Trophoblast cell (in vitro differentiated cells and primary cell): ENCODE data around the gene SLC5A3.
A peak's percentile ranks its signal among the peaks of the same experiment; 100 is the strongest.

Source experiments
- DNase-seq, 2 donors: peaks; one replicate each; pipeline ENCODE4 v3.0.0-alpha.2; 2016
- H2AFZ ChIP-seq: 2 replicates; pipeline ENCODE4 v1.6.1; 2013; ENCODE audit warnings: low read length, moderate library complexity, mild to moderate bottlenecking; ENCODE audit not compliant: insufficient read depth, poor library complexity
- H2AK5ac ChIP-seq: 2 replicates; pipeline ENCODE4 v1.6.1; 2013; ENCODE audit warnings: mild to moderate bottlenecking, low read length
- H2BK120ac ChIP-seq: 2 replicates; pipeline ENCODE4 v1.6.1; 2013; ENCODE audit warnings: low read length, mild to moderate bottlenecking, moderate library complexity; ENCODE audit not compliant: insufficient read depth, poor library complexity
- H2BK12ac ChIP-seq: 2 replicates; pipeline ENCODE4 v1.6.1; 2013; ENCODE audit warnings: mild to moderate bottlenecking, low read length, moderate library complexity
- H2BK5ac ChIP-seq: 2 replicates; pipeline ENCODE4 v1.6.1; 2013; ENCODE audit warnings: low read length, low read depth, moderate library complexity, mild to moderate bottlenecking; ENCODE audit not compliant: poor library complexity
- H3K14ac ChIP-seq: 2 replicates; pipeline ENCODE4 v1.6.1; 2013; ENCODE audit warnings: mild to moderate bottlenecking, low read length
- H3K18ac ChIP-seq: 2 replicates; pipeline ENCODE4 v1.6.1; 2013; ENCODE audit warnings: mild to moderate bottlenecking, low read length
- H3K23ac ChIP-seq: 2 replicates; pipeline ENCODE4 v1.6.1; 2013; ENCODE audit warnings: low read length
- H3K27ac ChIP-seq: 2 replicates; pipeline ENCODE4 v1.5.1; 2013; ENCODE audit warnings: low read depth, mild to moderate bottlenecking, inconsistent platforms, low read length, moderate library complexity
- H3K27me3 ChIP-seq: 2 replicates; pipeline ENCODE4 v1.6.1; 2013; ENCODE audit warnings: inconsistent platforms, mild to moderate bottlenecking, low read length, moderate library complexity; ENCODE audit not compliant: insufficient read depth
- H3K36me3 ChIP-seq, 2 experiments: 1 replicate in 1 of 2; 2 replicates in 1 of 2; pipeline ENCODE4 v1.6.1; 2013; ENCODE audit warnings: low read length in 2 of 2, mild to moderate bottlenecking in 2 of 2, moderate library complexity in 1 of 2; ENCODE audit not compliant: insufficient read depth in 2 of 2, control insufficient read depth in 1 of 2
- H3K4ac ChIP-seq: 2 replicates; pipeline ENCODE4 v1.6.1; 2013; ENCODE audit warnings: low read depth, mild to moderate bottlenecking, low read length, moderate library complexity
- H3K4me1 ChIP-seq, 2 experiments: 1 replicate in 1 of 2; 2 replicates in 1 of 2; pipeline ENCODE4 v1.6.1; 2013; ENCODE audit warnings: low read length in 2 of 2, mild to moderate bottlenecking in 2 of 2, moderate library complexity in 1 of 2; ENCODE audit not compliant: insufficient read depth in 2 of 2, control insufficient read depth in 1 of 2
- H3K4me2 ChIP-seq: 2 replicates; pipeline ENCODE4 v1.6.1; 2013; ENCODE audit warnings: inconsistent platforms, mild to moderate bottlenecking, low read length, moderate library complexity
- H3K4me3 ChIP-seq: 2 replicates; pipeline ENCODE4 v1.5.1; 2013; ENCODE audit warnings: mild to moderate bottlenecking, low read depth, low read length, inconsistent platforms
- H3K79me1 ChIP-seq: one replicate; pipeline ENCODE4 v1.6.1; 2013; ENCODE audit warnings: low read length
- H3K79me2 ChIP-seq: 2 replicates; pipeline ENCODE4 v1.6.1; 2013; ENCODE audit warnings: low read length, mild to moderate bottlenecking; ENCODE audit not compliant: control insufficient read depth, insufficient read depth, poor library complexity
- H3K9ac ChIP-seq: 2 replicates; pipeline ENCODE4 v1.6.1; 2013; ENCODE audit warnings: mild to moderate bottlenecking, low read length
- H3K9me3 ChIP-seq: 2 replicates; pipeline ENCODE4 v1.6.1; 2013; ENCODE audit warnings: low read depth, mild to moderate bottlenecking, control low read depth, inconsistent platforms, low read length; ENCODE audit not compliant: insufficient read depth
- H4K12ac ChIP-seq: 2 replicates; pipeline ENCODE4 v1.6.1; 2013; ENCODE audit warnings: low read depth, mild to moderate bottlenecking, low read length, moderate library complexity
- H4K8ac ChIP-seq: 2 replicates; pipeline ENCODE4 v1.6.1; 2013; ENCODE audit warnings: low read depth, mild to moderate bottlenecking, low read length, moderate library complexity
- H4K91ac ChIP-seq: one replicate; pipeline ENCODE4 v1.6.1; 2013; ENCODE audit warnings: low read depth, mild to moderate bottlenecking, low read length, moderate library complexity
- WGBS: extraction: QIAGEN DNeasy Blood & Tissue Kit; methylation state at CpG from one replicate; pipeline ENCODE4 v1.1.7; 2013; ENCODE audit warnings: missing lambda C conversion rate; ENCODE audit not compliant: insufficient read length, insufficient coverage; ENCODE audit errors: extremely low coverage; 5-methylcytosine and 5-hydroxymethylcytosine counted together

Gene SLC5A3

DNA sequence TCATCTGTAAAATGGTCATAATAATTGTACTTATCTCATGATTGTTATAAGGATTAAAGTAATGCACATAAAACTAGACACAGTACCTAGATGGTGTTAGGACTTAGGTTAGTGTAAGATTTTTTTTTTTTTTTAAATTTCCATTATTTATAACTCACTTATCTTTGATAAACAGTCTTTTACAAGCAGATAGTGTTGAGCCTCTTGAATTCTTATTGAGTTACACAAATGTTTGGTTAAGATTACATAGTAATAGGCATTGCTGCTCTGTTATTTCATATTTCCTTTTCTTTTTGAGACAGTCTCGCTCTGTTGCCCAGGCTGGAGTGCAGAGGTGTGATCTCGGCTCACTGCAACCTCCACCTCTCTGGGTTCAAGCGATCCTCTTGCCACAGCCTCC lies 15.4 kb downstream of the SLC5A3 start:
- H3K18ac ChIP-seq, result no peak overlapping the region
- WGBS, result no CpG with 5 or more reads among the region's 3 CpGs
- no peak overlapping the region for H2BK12ac ChIP-seq
- no peak overlapping the region for H4K12ac ChIP-seq
- H4K8ac ChIP-seq, result no peak overlapping the region
- H3K79me2 ChIP-seq, result peaks cover 3% of the 10 kb centered on the region
- H3K4me2 ChIP-seq, result no peak overlapping the region
- no peak overlapping the region for H4K91ac ChIP-seq
- no peak overlapping the region for H3K9ac ChIP-seq
- H2AK5ac ChIP-seq, result no peak overlapping the region
- no peak overlapping the region for H3K4me3 ChIP-seq
- H3K14ac ChIP-seq, result no peak overlapping the region
- H3K4ac ChIP-seq, result peak overlapping the region; percentile 79
- DNase-seq, result no peak
- peaks cover 2% of the 10 kb centered on the region for H3K79me1 ChIP-seq
- H3K27me3 ChIP-seq, result no peaks in the 10 kb centered on the region
- H2BK5ac ChIP-seq, result no peak overlapping the region
- peaks cover 6 to 8% of the 10 kb centered on the region in 2 experiments for H3K4me1 ChIP-seq
- H3K23ac ChIP-seq, result no peak overlapping the region
- no peak overlapping the region for H2AFZ ChIP-seq
- no peak overlapping the region for H3K27ac ChIP-seq
- H3K9me3 ChIP-seq, result no peaks in the 10 kb centered on the region
- no peaks in the 10 kb centered on the region for H3K36me3 ChIP-seq
- no peak overlapping the region for H2BK120ac ChIP-seq

DNA sequence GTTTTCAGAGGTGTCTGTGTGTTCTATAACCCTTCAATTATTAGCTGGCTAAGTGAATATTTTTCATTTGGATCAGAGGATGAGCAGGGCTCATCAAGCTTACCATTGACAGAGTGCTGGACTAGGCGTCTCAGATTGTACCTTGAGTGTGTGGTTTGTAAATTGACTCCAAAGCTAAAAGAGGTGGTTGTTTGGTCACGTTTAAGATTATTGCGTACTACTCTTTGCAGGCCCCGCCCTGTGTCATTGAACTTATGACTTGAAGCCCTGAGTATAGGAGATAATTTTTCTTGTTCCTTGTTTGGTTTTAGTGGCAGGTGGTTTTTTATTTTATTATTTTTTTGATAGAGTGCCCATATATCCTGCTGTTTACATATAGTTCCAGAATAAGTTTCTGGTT lies 17.7 kb downstream of the SLC5A3 start:
- Histone ChIP-seq H3K23ac (no peak overlapping the region), H3K79me2 (peaks cover 3% of the 10 kb centered on the region), H2BK5ac (no peak overlapping the region), H3K4ac (no peak overlapping the region), H2BK120ac (no peak overlapping the region), H3K36me3 (peaks cover 5 to 14% of the 10 kb centered on the region in 2 experiments), H3K14ac (no peak overlapping the region), H4K8ac (no peak overlapping the region), H3K9me3 (no peaks in the 10 kb centered on the region), H4K12ac (no peak overlapping the region), H3K27ac (no peak overlapping the region), H3K4me2 (no peak overlapping the region), H3K79me1 (peaks cover 2% of the 10 kb centered on the region), H4K91ac (no peak overlapping the region), H3K4me3 (no peak overlapping the region), H3K9ac (no peak overlapping the region), H2AFZ (no peak overlapping the region), H2AK5ac (no peak overlapping the region), H3K27me3 (no peaks in the 10 kb centered on the region), H3K18ac (no peak overlapping the region), H3K4me1 (peaks cover 6 to 8% of the 10 kb centered on the region in 2 experiments), H2BK12ac (no peak overlapping the region)
- no peak for DNase-seq
- no CpG with 5 or more reads among the region's 4 CpGs for WGBS

DNA sequence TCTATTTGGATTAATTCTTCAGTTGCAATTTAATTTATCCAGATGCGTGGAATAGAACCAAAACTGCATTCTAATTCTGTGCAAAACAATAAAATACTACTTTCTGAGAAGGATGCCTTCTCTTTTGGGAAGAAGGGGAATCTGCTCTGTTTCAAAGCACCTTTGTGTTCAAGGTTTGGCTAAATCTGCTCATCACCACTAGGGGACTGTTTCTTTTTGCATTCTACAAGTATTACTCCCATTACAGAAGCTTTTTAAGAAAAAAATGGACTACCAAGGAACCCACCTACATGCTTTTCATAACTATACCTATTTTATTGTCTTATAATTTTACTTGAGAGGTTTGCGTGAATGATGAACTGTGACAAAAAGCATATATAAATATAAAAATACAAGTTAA lies 18.2 kb downstream of the SLC5A3 start:
- Histone ChIP-seq H3K4me1 (peaks cover 6 to 8% of the 10 kb centered on the region in 2 experiments), H3K4me2 (no peak overlapping the region), H3K79me2 (peaks cover 2% of the 10 kb centered on the region), H3K79me1 (peaks cover 2% of the 10 kb centered on the region), H2BK12ac (no peak overlapping the region), H4K12ac (no peak overlapping the region), H2BK120ac (no peak overlapping the region), H2AFZ (no peak overlapping the region), H3K23ac (no peak overlapping the region), H3K9ac (no peak overlapping the region), H4K91ac (no peak overlapping the region), H3K14ac (no peak overlapping the region), H3K4me3 (no peak overlapping the region), H2BK5ac (no peak overlapping the region), H4K8ac (no peak overlapping the region), H2AK5ac (no peak overlapping the region), H3K27ac (no peak overlapping the region), H3K36me3 (peaks cover 10 to 19% of the 10 kb centered on the region in 2 experiments), H3K4ac (no peak overlapping the region), H3K27me3 (no peaks in the 10 kb centered on the region), H3K18ac (no peak overlapping the region), H3K9me3 (no peaks in the 10 kb centered on the region)
- peak in 1 of 2 donors; percentile 24 for DNase-seq
- no CpG with 5 or more reads among the region's 2 CpGs for WGBS

DNA sequence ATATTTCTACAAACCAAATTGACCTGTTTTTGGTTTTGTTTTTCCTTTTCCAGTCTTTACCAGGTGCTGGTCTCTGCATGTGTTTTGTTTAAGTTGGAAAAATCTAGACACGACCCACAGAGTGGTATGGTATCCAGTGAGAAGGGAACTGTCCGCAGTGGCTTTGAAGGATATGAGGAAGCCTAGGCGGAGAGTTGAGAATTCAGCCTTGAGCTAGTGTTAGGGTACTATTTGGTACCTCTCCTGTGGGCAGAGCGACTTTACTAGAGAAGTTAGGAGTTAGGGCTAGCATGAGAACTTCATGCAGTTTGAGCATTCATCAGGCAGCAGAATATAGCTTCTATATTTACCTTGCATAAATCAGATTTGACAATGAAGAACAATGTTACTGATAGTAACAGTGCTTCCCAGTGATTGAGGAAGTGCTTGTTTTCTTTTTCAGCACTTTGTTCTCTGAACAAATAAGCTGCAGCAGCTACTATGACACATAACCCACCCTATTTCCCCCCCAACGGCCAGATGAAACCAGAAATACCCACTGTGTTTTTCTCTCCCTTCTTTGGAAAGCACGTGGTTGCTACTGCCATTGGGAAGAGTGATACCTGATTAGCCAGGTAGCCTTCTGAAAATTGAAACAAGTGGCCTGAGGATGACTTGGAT lies 19.0 kb downstream of the SLC5A3 start:
- Histone ChIP-seq H3K36me3 (peaks cover 13 to 23% of the 10 kb centered on the region in 2 experiments), H3K4me3 (no peak overlapping the region), H3K9ac (no peak overlapping the region), H3K9me3 (no peaks in the 10 kb centered on the region), H3K4ac (no peak overlapping the region), H3K27me3 (no peaks in the 10 kb centered on the region), H2BK5ac (no peak overlapping the region), H3K79me1 (peaks cover 2% of the 10 kb centered on the region), H3K18ac (no peak overlapping the region), H2BK120ac (no peak overlapping the region), H3K79me2 (peaks cover 2% of the 10 kb centered on the region), H2AFZ (no peak overlapping the region), H3K27ac (no peak overlapping the region), H4K91ac (no peak overlapping the region), H3K23ac (no peak overlapping the region), H3K4me2 (no peak overlapping the region), H4K8ac (no peak overlapping the region), H2AK5ac (no peak overlapping the region), H4K12ac (no peak overlapping the region), H2BK12ac (no peak overlapping the region), H3K4me1 (peaks cover 2 to 4% of the 10 kb centered on the region in 2 experiments), H3K14ac (no peak overlapping the region)
- no CpG with 5 or more reads among the region's 6 CpGs for WGBS
- DNase-seq, result no peak
